Spinal cord (tissue), 10 donors: ENCODE measurements around the gene CFAP298. TPM values are rescaled to one million over a fixed set of nuclear protein-coding genes. Genes with fewer than 3 reads are reported as not detected.

Experiments used
- DNase-seq, 6 donors: peaks; one replicate each; pipeline versions ENCODE4 v3.0.0 to v3.0.0-alpha.2; 2013 to 2015; ENCODE audit warnings: low spot score in 6 of 6, low read depth in 4 of 6
- H3K27ac ChIP-seq: one replicate; pipeline ENCODE4 v1.5.1; 2013; ENCODE audit warnings: low read depth, low read length, control low read depth
- H3K27me3 ChIP-seq: one replicate; pipeline ENCODE4 v1.6.1; 2013; ENCODE audit warnings: low read length; ENCODE audit not compliant: control insufficient read depth, insufficient read depth
- H3K36me3 ChIP-seq: one replicate; pipeline ENCODE4 v1.6.1; 2013; ENCODE audit warnings: low read length; ENCODE audit not compliant: control insufficient read depth, insufficient read depth
- H3K4me1 ChIP-seq: one replicate; pipeline ENCODE4 v1.6.1; 2013; ENCODE audit warnings: low read length; ENCODE audit not compliant: control insufficient read depth, insufficient read depth
- H3K4me3 ChIP-seq: one replicate; pipeline ENCODE4 v1.5.1; 2013; ENCODE audit warnings: low read depth, low read length, control low read depth
- H3K9me3 ChIP-seq: one replicate; pipeline ENCODE4 v1.6.1; 2013; ENCODE audit warnings: low read length; ENCODE audit not compliant: control insufficient read depth, insufficient read depth
- WGBS: methylation state at CpG from one replicate; pipeline ENCODE4 v1.1.5; 2013; ENCODE audit warnings: missing lambda C conversion rate; ENCODE audit not compliant: insufficient coverage; 5-methylcytosine and 5-hydroxymethylcytosine counted together
- polyA plus RNA-seq, 2 donors: library from polyadenylated mRNA; unstranded; fragments of 120-200 nt; gene quantifications; one replicate each; pipeline ENCODE4 v1.2.1, GENCODE V29; 2013; ENCODE audit not compliant: insufficient read length in 2 of 2
- total RNA-seq, 2 donors: library from RNA; depleted of rRNA in 1 of 2; stranded (reverse); fragments of 120-200 nt in 1 of 2; fragments of >200 nt in 1 of 2; gene quantifications; one replicate each; pipeline versions ENCODE4 v1.2.3 to v1.2.4, GENCODE V29; 2013 to 2014
- donor health status: healthy.

CFAP298 gene
- total and polyA plus RNA-seq, 4 donors, result 21.6 to 60.4 (median 53.4) TPM

GRCh38 chr21:32602099-32602498 is 10.1 kb downstream of the CFAP298 start:
- no peak overlapping the region for H3K4me3 ChIP-seq

GRCh38 chr21:32599526-32599925 is 12.7 kb downstream of the CFAP298 start:
- 96% methylated on average over 3 of the region's 8 CpGs for WGBS
- H3K36me3 ChIP-seq, result peaks cover 49% of the 10 kb centered on the region
- DNase-seq, result no peak
- no peaks in the 10 kb centered on the region for H3K9me3 ChIP-seq
- no peak overlapping the region for H3K27ac ChIP-seq
- no peaks in the 10 kb centered on the region for H3K27me3 ChIP-seq
- H3K4me1 ChIP-seq, result no peaks in the 10 kb centered on the region
- H3K4me3 ChIP-seq, result no peak overlapping the region

More at GRCh38 chr21:32602099-32602498, 10.1 kb downstream of the CFAP298 start:
- DNase-seq, result no peak
- Histone ChIP-seq H3K27me3 (no peaks in the 10 kb centered on the region), H3K9me3 (no peaks in the 10 kb centered on the region), H3K27ac (no peak overlapping the region), H3K4me1 (no peaks in the 10 kb centered on the region), H3K36me3 (peaks cover 67% of the 10 kb centered on the region)
- 93% methylated on average over 5 of the region's 6 CpGs for WGBS

GRCh38 chr21:32599091-32599490 is 13.1 kb downstream of the CFAP298 start:
- no peak for DNase-seq
- WGBS, result 72% methylated on average over 3 of the region's 5 CpGs
- Histone ChIP-seq H3K4me1 (no peaks in the 10 kb centered on the region), H3K27me3 (no peaks in the 10 kb centered on the region), H3K9me3 (no peaks in the 10 kb centered on the region), H3K27ac (no peak overlapping the region), H3K4me3 (no peak overlapping the region), H3K36me3 (peaks cover 45% of the 10 kb centered on the region)

- Histone ChIP-seq H3K27ac (no peak overlapping the region), H3K4me3 (no peak overlapping the region), H3K4me1 (no peaks in the 10 kb centered on the region), H3K27me3 (no peaks in the 10 kb centered on the region), H3K9me3 (no peaks in the 10 kb centered on the region), H3K36me3 (peaks cover 29% of the 10 kb centered on the region)
- WGBS, result 97% methylated on average over 5 of the region's 6 CpGs
- no peak for DNase-seq
Measured at GRCh38 chr21:32597205-32597604, 15.0 kb downstream of the CFAP298 start.

GRCh38 chr21:32595431-32595830 is 16.7 kb downstream of the CFAP298 start:
- no peak for DNase-seq
- peaks cover 23% of the 10 kb centered on the region for H3K36me3 ChIP-seq
- H3K27me3 ChIP-seq, result no peaks in the 10 kb centered on the region
- H3K4me1 ChIP-seq, result no peaks in the 10 kb centered on the region
- no peak overlapping the region for H3K27ac ChIP-seq
- no peak overlapping the region for H3K4me3 ChIP-seq
- WGBS, result 97% methylated on average over 11 of the region's 11 CpGs
- H3K9me3 ChIP-seq, result no peaks in the 10 kb centered on the region

GRCh38 chr21:32593690-32594089 is 18.5 kb downstream of the CFAP298 start:
- Histone ChIP-seq H3K36me3 (peaks cover 13% of the 10 kb centered on the region), H3K9me3 (no peaks in the 10 kb centered on the region), H3K4me3 (no peak overlapping the region), H3K4me1 (no peaks in the 10 kb centered on the region), H3K27me3 (no peaks in the 10 kb centered on the region), H3K27ac (no peak overlapping the region)
- no CpG with 5 or more reads among the region's 8 CpGs for WGBS
- DNase-seq, result no peak

GRCh38 chr21:32592929-32593502 is 19.2 kb downstream of the CFAP298 start:
- Histone ChIP-seq H3K4me1 (no peaks in the 10 kb centered on the region), H3K4me3 (no peak overlapping the region), H3K36me3 (peaks cover 8% of the 10 kb centered on the region), H3K27ac (no peak overlapping the region), H3K27me3 (no peaks in the 10 kb centered on the region), H3K9me3 (no peaks in the 10 kb centered on the region)
- DNase-seq, result no peak
- 83% methylated on average over 8 of the region's 10 CpGs for WGBS

GRCh38 chr21:32590130-32590529 is 22.0 kb downstream of the CFAP298 start:
- Histone ChIP-seq H3K27ac (no peak overlapping the region), H3K27me3 (no peaks in the 10 kb centered on the region), H3K36me3 (peaks cover 14% of the 10 kb centered on the region), H3K4me3 (no peak overlapping the region), H3K4me1 (no peaks in the 10 kb centered on the region), H3K9me3 (no peaks in the 10 kb centered on the region)
- DNase-seq, result no peak
- 73% methylated on average over 4 of the region's 4 CpGs for WGBS

- DNase-seq, result no peak
- WGBS, result no CpG with 5 or more reads among the region's 5 CpGs
- H3K4me3 ChIP-seq, result no peak overlapping the region
Measured at GRCh38 chr21:32587651-32588050, 24.5 kb downstream of the CFAP298 start.

GRCh38 chr21:32587120-32587519 is 25.1 kb downstream of the CFAP298 start:
- H3K36me3 ChIP-seq, result peaks cover 18% of the 10 kb centered on the region
- H3K27ac ChIP-seq, result no peak overlapping the region
- H3K9me3 ChIP-seq, result no peaks in the 10 kb centered on the region
- no peak for DNase-seq
- no peak overlapping the region for H3K4me3 ChIP-seq
- no peaks in the 10 kb centered on the region for H3K27me3 ChIP-seq
- WGBS, result 76% methylated on average over 9 of the region's 13 CpGs
- H3K4me1 ChIP-seq, result no peaks in the 10 kb centered on the region

More at GRCh38 chr21:32587651-32588050, 24.5 kb downstream of the CFAP298 start:
- Histone ChIP-seq H3K36me3 (peaks cover 18% of the 10 kb centered on the region), H3K9me3 (no peaks in the 10 kb centered on the region), H3K27me3 (no peaks in the 10 kb centered on the region), H3K4me1 (no peaks in the 10 kb centered on the region), H3K27ac (no peak overlapping the region)
